Cardiac muscle cell (in vitro differentiated cells and primary cell): ENCODE data around the gene AATK. TPM values are rescaled to one million over a fixed set of nuclear protein-coding genes. Genes with fewer than 3 reads are reported as not detected.

ENCODE experiments used
- DNase-seq, 2 donors: peaks; one replicate each; pipeline versions ENCODE4 v3.0.0 to v3.0.0-alpha.2; 2010 to 2017; ENCODE audit warnings: low read depth in 1 of 2, low spot score in 1 of 2
- H3K27ac ChIP-seq: fragments of 200-600 bp; sonication (generic); 2 replicates; pipeline ENCODE4 v1.5.1; 2016
- H3K27me3 ChIP-seq: fragments of 200-600 bp; sonication (generic); 2 replicates; pipeline ENCODE4 v1.6.0; 2016; ENCODE audit warnings: control low read depth
- H3K36me3 ChIP-seq: fragments of 200-600 bp; sonication (generic); 2 replicates; pipeline ENCODE4 v1.5.1; 2016; ENCODE audit warnings: control low read depth
- H3K4me1 ChIP-seq: fragments of 200-600 bp; sonication (generic); 2 replicates; pipeline ENCODE4 v1.8.1; 2017; ENCODE audit warnings: low read depth, mild to moderate bottlenecking, mixed run types
- H3K4me3 ChIP-seq: fragments of 200-600 bp; sonication (generic); 2 replicates; pipeline ENCODE4 v1.5.1; 2016; ENCODE audit warnings: mild to moderate bottlenecking
- H3K9me3 ChIP-seq: fragments of 200-600 bp; sonication (generic); 2 replicates; pipeline ENCODE4 v1.5.1; 2017; ENCODE audit warnings: low read depth, mild to moderate bottlenecking, control low read depth
- CTCF ChIP-seq: IDR thresholded peaks from 2 replicates; pipeline ENCODE4 v1.5.1; 2012; ENCODE audit warnings: low read depth, mild to moderate bottlenecking, low read length
- polyA plus RNA-seq: library from polyadenylated mRNA; unstranded; fragments of >200 nt; fragmentation: Nextera tagmentation; extraction: Ambion mirVana; gene quantifications from 2 replicates; pipeline ENCODE4 v1.2.1, GENCODE V29; 2016
- total RNA-seq: library from RNA; depleted of rRNA; stranded (reverse); fragments of >200 nt; gene quantifications from 2 replicates; pipeline ENCODE4 v1.2.3, GENCODE V29; 2016

Gene AATK
- total and polyA plus RNA-seq, 2 experiments from 2014 or later = 8.0 to 21.9 TPM

GRCh38 chr17:81160306-81160705 lies 5.7 kb downstream of the AATK start:
- peaks cover 3% of the 10 kb centered on the region for H3K4me1 ChIP-seq
- TF ChIP-seq CTCF = no peak

GRCh38 chr17:81159611-81160265 lies 6.3 kb downstream of the AATK start:
- no peak for TF ChIP-seq CTCF
- no peak overlapping the region for H3K27ac ChIP-seq
- no peaks in the 10 kb centered on the region for H3K27me3 ChIP-seq
- H3K4me3 ChIP-seq = no peak overlapping the region
- DNase-seq = no peak
- H3K4me1 ChIP-seq = no peaks in the 10 kb centered on the region
- no peaks in the 10 kb centered on the region for H3K9me3 ChIP-seq
- H3K36me3 ChIP-seq = no peaks in the 10 kb centered on the region

More at GRCh38 chr17:81160306-81160705, 5.7 kb downstream of the AATK start:
- no peak for DNase-seq
- H3K27me3 ChIP-seq = no peaks in the 10 kb centered on the region
- no peaks in the 10 kb centered on the region for H3K36me3 ChIP-seq
- H3K27ac ChIP-seq = no peak overlapping the region
- H3K9me3 ChIP-seq = no peaks in the 10 kb centered on the region
- no peak overlapping the region for H3K4me3 ChIP-seq

- DNase-seq = no peak
- H3K36me3 ChIP-seq = no peaks in the 10 kb centered on the region
- H3K27ac ChIP-seq = no peak overlapping the region
- no peaks in the 10 kb centered on the region for H3K27me3 ChIP-seq
- H3K4me3 ChIP-seq = no peak overlapping the region
- no peak for TF ChIP-seq CTCF
- H3K9me3 ChIP-seq = no peaks in the 10 kb centered on the region
- H3K4me1 ChIP-seq = no peaks in the 10 kb centered on the region
These were observed 7.1 kb downstream of the AATK start for GRCh38 chr17:81158688-81159590.

GRCh38 chr17:81157848-81158687 lies 8.0 kb downstream of the AATK start:
- TF ChIP-seq CTCF = no peak
- no peak for DNase-seq
- H3K27me3 ChIP-seq = no peaks in the 10 kb centered on the region
- no peaks in the 10 kb centered on the region for H3K36me3 ChIP-seq
- no peaks in the 10 kb centered on the region for H3K4me1 ChIP-seq
- H3K9me3 ChIP-seq = no peaks in the 10 kb centered on the region
- H3K4me3 ChIP-seq = no peak overlapping the region
- no peak overlapping the region for H3K27ac ChIP-seq
